K562 (cell line): ENCODE results near the gene FRYL. TPM values are rescaled to one million over a fixed set of nuclear protein-coding genes. Genes with fewer than 3 reads are reported as not detected.

ENCODE experiments used
- ATAC-seq: fragments of 200-7000 bp; cut with Tn5 transposase; 3 replicates; pipeline ENCODE4 v1.9.1; 2020; ENCODE audit warnings: moderate library complexity
- BruUV-seq: library from RNA; stranded (reverse); fragments of 400-500 nt; replicated peaks from 2 replicates; lab custom pipeline; 2021; lab: Mats Ljungman, UMichigan
- CTCF ChIA-PET: fragments of 300-600 bp; formaldehyde crosslinking; extraction: SDS; loops from one replicate; lab custom pipeline; 2021; ENCODE audit warnings: low intra/inter-chr PET ratio; lab: Yijun Ruan, JAX
- POLR2A ChIA-PET: fragments of 300-600, 350-650 bp; sonication (Branson Sonifier 250); formaldehyde crosslinking; extraction: SDS; loops from one replicate; lab custom pipeline; 2021; ENCODE audit warnings: antibody characterized with exemption, inconsistent platforms; lab: Yijun Ruan, JAX
- DNase-seq, 4 experiments: peaks; one replicate each; pipeline versions ENCODE4 v3.0.0 to v3.0.0-alpha.2; 2011 to 2018; ENCODE audit warnings: low spot score in 3 of 4, mixed read lengths in 3 of 4; ENCODE audit errors: extremely low read depth in 1 of 4
- FAIRE-seq: peaks from 2 replicates; lab custom pipeline; 2011; peaks lifted over from hg19 to GRCh38; lab: Jason Lieb, UNC
- H2AFZ ChIP-seq: 2 replicates; pipeline ENCODE4 v1.6.0; 2011; ENCODE audit warnings: low read depth, low read length, control low read depth, inconsistent platforms
- H3K27ac ChIP-seq: fragments of 200-600 bp; 3 replicates; pipeline ENCODE4 v1.8.0; 2011; ENCODE audit warnings: low read depth, mild to moderate bottlenecking, control low read depth, inconsistent platforms, low read length, moderate library complexity, mixed read lengths; ENCODE audit errors: extremely low read depth
- H3K27me3 ChIP-seq, 2 experiments: fragments of 300-600 bp in 1 of 2; 2 replicates in 1 of 2; 3 replicates in 1 of 2; pipeline versions ENCODE4 v1.6.0 to v1.8.0; 2011; ENCODE audit warnings: inconsistent platforms in 2 of 2, low read length in 2 of 2, mild to moderate bottlenecking in 1 of 2, mixed read lengths in 1 of 2, moderate library complexity in 1 of 2; ENCODE audit not compliant: control insufficient read depth in 2 of 2, insufficient read depth in 2 of 2
- H3K36me3 ChIP-seq: fragments of 300-600 bp; 3 replicates; pipeline ENCODE4 v1.8.0; 2011; ENCODE audit warnings: mild to moderate bottlenecking, low read length, inconsistent platforms; ENCODE audit not compliant: control insufficient read depth, insufficient read depth
- H3K4me1 ChIP-seq, 2 experiments: fragments of 200-600 bp in 1 of 2; replicated peaks in 1 of 2; 2 replicates in 1 of 2; 3 replicates in 1 of 2; pipeline versions ENCODE4 v1.5.1 to v1.8.0; 2011; ENCODE audit warnings: inconsistent platforms in 2 of 2, low read length in 2 of 2, mild to moderate bottlenecking in 1 of 2, mixed read lengths in 1 of 2, moderate library complexity in 1 of 2; ENCODE audit not compliant: control insufficient read depth in 2 of 2, insufficient read depth in 2 of 2
- H3K4me2 ChIP-seq: 2 replicates; pipeline ENCODE4 v1.6.1; 2011; ENCODE audit warnings: low read length, control low read depth, inconsistent platforms, mixed read lengths; ENCODE audit not compliant: insufficient read depth
- H3K4me3 ChIP-seq: fragments of 200-600 bp; sonication (generic), shearing (Covaris generic); 2 replicates; pipeline ENCODE4 v1.5.1; 2016; ENCODE audit warnings: control low read depth, inconsistent platforms
- H3K79me2 ChIP-seq: fragments of 200-600 bp; 3 replicates; pipeline ENCODE4 v1.8.0; 2011; ENCODE audit warnings: low read length, inconsistent platforms; ENCODE audit not compliant: control insufficient read depth, insufficient read depth
- H3K9ac ChIP-seq, 2 experiments: 2 replicates each; pipeline versions ENCODE4 v1.6.0 to v1.6.1; 2011; ENCODE audit warnings: low read depth in 2 of 2, low read length in 2 of 2, control low read depth in 1 of 2, inconsistent platforms in 1 of 2, mild to moderate bottlenecking in 1 of 2, mixed read lengths in 1 of 2; ENCODE audit not compliant: insufficient read depth in 1 of 2
- H3K9me1 ChIP-seq: one replicate; pipeline ENCODE4 v1.6.0; 2011; ENCODE audit warnings: inconsistent platforms, mild to moderate bottlenecking, low read length, moderate library complexity; ENCODE audit not compliant: control insufficient read depth, insufficient read depth
- H3K9me3 ChIP-seq: replicated peaks from 2 replicates; pipeline ENCODE4 v1.5.1; 2011; ENCODE audit warnings: low read depth, low read length, inconsistent platforms; ENCODE audit not compliant: control insufficient read depth, insufficient read depth
- H4K20me1 ChIP-seq: replicated peaks from 2 replicates; pipeline ENCODE4 v1.6.1; 2011; ENCODE audit warnings: low read length, inconsistent platforms, mixed read lengths; ENCODE audit not compliant: control insufficient read depth, insufficient read depth
- ASH1L ChIP-seq: fragments of 450-650 bp; IDR thresholded peaks from 2 replicates; pipeline ENCODE4 v1.6.1; 2018; ENCODE audit warnings: borderline replicate concordance, mild to moderate bottlenecking, low read depth; ENCODE audit not compliant: partially characterized antibody
- IRF2 ChIP-seq: sonication (generic); formaldehyde crosslinking; IDR thresholded peaks from 2 replicates; pipeline ENCODE4 v1.8.1; 2022; ENCODE audit warnings: mild to moderate bottlenecking, missing genetic modification reagents
- KLF1 ChIP-seq: fragments of 450-650 bp; IDR thresholded peaks from 2 replicates; pipeline ENCODE4 v1.6.1; 2016; ENCODE audit warnings: missing genetic modification characterization, missing compliant biosample characterization
- THRA ChIP-seq: fragments of 450-650 bp; IDR thresholded peaks from 2 replicates; pipeline ENCODE4 v1.6.1; 2017; ENCODE audit warnings: mild to moderate bottlenecking, moderate library complexity
- ZNF124 ChIP-seq: sonication (generic); formaldehyde crosslinking; IDR thresholded peaks from 2 replicates; pipeline ENCODE4 v1.8.1; 2022; ENCODE audit warnings: missing genetic modification reagents
- WGBS: fragments of 100-300 bp; shearing (Covaris generic); methylation state at CpG from one replicate; pipeline ENCODE4 v1.1.6; 2016; ENCODE audit warnings: low coverage, mixed read lengths; ENCODE audit not compliant: insufficient coverage; ENCODE audit errors: missing lambda C conversion rate; 5-methylcytosine and 5-hydroxymethylcytosine counted together
- in situ Hi-C: fragments of 300-500 bp; cut with MboI; formaldehyde crosslinking; loops from 4 replicates; pipeline ENCODE4 v1.15.0; 2018; ENCODE audit warnings: inconsistent platforms, mixed read lengths
- intact Hi-C: fragments of 100-400 bp; cut with micrococcal nuclease; formaldehyde crosslinking; loops from 2 replicates; pipeline ENCODE4 v1.14.2; 2022
- polyA plus RNA-seq, 8 experiments: library from polyadenylated mRNA; depleted of rRNA in 4 of 8; stranded (reverse) in 5 of 8; unstranded in 3 of 8; fragments of >200 nt; fragmentation: Nextera tagmentation in 2 of 8; fragmentation: Illumina TruSeq in 1 of 8; extraction: Ambion mirVana in 2 of 8; extraction: Trizol in 1 of 8; gene quantifications; 2 replicates each; pipeline versions ENCODE4 v1.2.1 to v1.2.3, GENCODE V29; 2011 to 2014; ENCODE audit warnings: inconsistent platforms in 1 of 8, missing spikeins in 1 of 8
- total RNA-seq, 7 experiments: library from RNA; depleted of rRNA in 6 of 7; stranded (reverse); fragments of >200 nt in 6 of 7; fragmentation: Illumina TruSeq in 2 of 7; extraction: Trizol in 2 of 7; gene quantifications; 2 replicates each; pipeline versions ENCODE4 v1.2.1 to v1.2.3, GENCODE V29; 2011 to 2021; ENCODE audit warnings: low replicate concordance in 1 of 7

The FRYL gene
- total and polyA plus RNA-seq, 9 of the 15 experiments (the other 6 are each of a cell fraction or from before 2014, with no cell fraction given): 7.2 to 34.9 (median 15.9) TPM

DNA sequence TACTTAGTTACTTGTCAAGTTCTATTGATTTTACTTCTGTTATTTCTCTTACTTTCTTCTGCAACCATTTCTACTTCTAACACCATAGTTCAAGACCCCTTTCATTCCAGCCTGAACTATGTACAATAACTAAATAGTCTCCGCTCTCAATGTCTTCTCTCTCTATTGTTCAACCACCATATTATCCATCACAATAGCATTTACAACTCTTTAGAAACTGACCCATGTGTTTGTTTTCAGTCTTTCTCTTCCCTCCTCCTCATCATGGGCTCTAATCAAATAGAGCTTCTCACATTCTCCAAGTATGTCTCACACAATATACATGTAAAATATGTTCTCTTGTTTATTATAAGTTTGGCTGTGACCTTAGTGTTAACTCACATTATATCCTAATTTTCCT, 146.4 kb downstream of the FRYL start:
- H3K4me2 ChIP-seq: no peak overlapping the region
- TF ChIP-seq ASH1L: no peak
- no peak for TF ChIP-seq IRF2 (CRISPR knock-in tag)
- no peak for TF ChIP-seq ZNF124 (CRISPR knock-in tag)
- TF ChIP-seq THRA: no peak
- no peak for TF ChIP-seq KLF1 (tag)
- H3K36me3 ChIP-seq: no peaks in the 10 kb centered on the region
- H3K4me1 ChIP-seq: peaks cover 0 to 17% of the 10 kb centered on the region in 2 experiments; a peak in 3 of 5 replicates
- DNase-seq (no peak), FAIRE-seq (no peak), ATAC-seq (no peak)
- no peak overlapping the region for H3K4me3 ChIP-seq
- peaks cover 5% of the 10 kb centered on the region; the same call in 1 of the 3 replicates for H3K79me2 ChIP-seq
- in situ Hi-C loops (no loop called here), intact Hi-C loops (no loop called here)
- H3K9ac ChIP-seq: no peak overlapping the region
- no TSS peak for BruUV-seq
- 91% methylated on average over 1 of the region's 1 CpG for WGBS
- ChIA-PET POLR2A (interaction anchor here (1.1 kb wide), 1 partner anchor 9 kb away, joined by 3 read pairs; no protein-coding TSS in a partner anchor), CTCF (no interaction called here)
- no peaks in the 10 kb centered on the region for H3K27me3 ChIP-seq
- H3K9me3 ChIP-seq: no peaks in the 10 kb centered on the region
- no peak overlapping the region for H2AFZ ChIP-seq
- H3K9me1 ChIP-seq: no peaks in the 10 kb centered on the region
- no peak overlapping the region for H3K27ac ChIP-seq
- H4K20me1 ChIP-seq: 0 out of 2 replicates have a peak, but pooled peaks cover 3% of the 10 kb centered on the region
